Activated CD8-positive, alpha-beta memory T cell treated with anti-CD3 and anti-CD28 coated beads, Interleukin-2, amount 50 U/mL, for 4 hours (primary cell): ENCODE data around the gene ITPRID1.
"Not testable (repeated sequence)": the region's sequence is repeated elsewhere in the genome, so short reads cannot be mapped to it uniquely, and the experiment has no call there.

Experiments
- DNase-seq: peaks from one replicate; pipeline ENCODE4 v3.0.0-alpha.2; 2020

Gene ITPRID1

GRCh38 chr7:31513790-31514189 is at the start of gene ITPRID1:
TSS of gene ITPRID1 (plus strand) at chr7:31514090. CDS start at chr7:31553025, 38,935 bp downstream.
- no peak for DNase-seq

GRCh38 chr7:31464601-31465000 is 49.3 kb upstream of the ITPRID1 start:
- no peak for DNase-seq

- no peak for DNase-seq
Observed at GRCh38 chr7:31465285-31465684, 48.6 kb upstream of the ITPRID1 start.

DNA sequence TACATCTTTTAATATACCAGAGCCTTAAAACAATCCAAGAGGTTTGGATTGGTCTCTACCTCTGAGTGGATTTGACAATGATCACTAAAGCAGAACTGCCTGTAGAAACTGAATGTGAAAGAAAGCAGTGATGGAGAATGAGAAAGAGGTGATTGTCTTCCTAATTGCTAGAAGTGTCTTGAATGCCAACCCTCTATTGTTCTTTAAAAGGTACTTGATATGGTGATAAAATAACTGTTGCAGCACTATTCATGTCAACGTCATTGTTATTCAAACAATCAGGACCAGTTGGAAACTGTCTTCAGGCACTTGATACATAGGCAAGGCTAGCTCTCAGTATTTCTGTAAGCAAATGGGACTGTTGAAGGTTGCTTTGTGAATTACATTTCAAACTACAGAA is 47.9 kb upstream of the ITPRID1 start:
- DNase-seq, result no peak

- not testable (repeated sequence) for DNase-seq
Observed at GRCh38 chr7:31470883-31471282, 43.0 kb upstream of the ITPRID1 start.

GRCh38 chr7:31475368-31475767 is 38.5 kb upstream of the ITPRID1 start:
- DNase-seq, result no peak

- DNase-seq, result no peak
Observed at GRCh38 chr7:31476073-31476745, 37.7 kb upstream of the ITPRID1 start.

DNA sequence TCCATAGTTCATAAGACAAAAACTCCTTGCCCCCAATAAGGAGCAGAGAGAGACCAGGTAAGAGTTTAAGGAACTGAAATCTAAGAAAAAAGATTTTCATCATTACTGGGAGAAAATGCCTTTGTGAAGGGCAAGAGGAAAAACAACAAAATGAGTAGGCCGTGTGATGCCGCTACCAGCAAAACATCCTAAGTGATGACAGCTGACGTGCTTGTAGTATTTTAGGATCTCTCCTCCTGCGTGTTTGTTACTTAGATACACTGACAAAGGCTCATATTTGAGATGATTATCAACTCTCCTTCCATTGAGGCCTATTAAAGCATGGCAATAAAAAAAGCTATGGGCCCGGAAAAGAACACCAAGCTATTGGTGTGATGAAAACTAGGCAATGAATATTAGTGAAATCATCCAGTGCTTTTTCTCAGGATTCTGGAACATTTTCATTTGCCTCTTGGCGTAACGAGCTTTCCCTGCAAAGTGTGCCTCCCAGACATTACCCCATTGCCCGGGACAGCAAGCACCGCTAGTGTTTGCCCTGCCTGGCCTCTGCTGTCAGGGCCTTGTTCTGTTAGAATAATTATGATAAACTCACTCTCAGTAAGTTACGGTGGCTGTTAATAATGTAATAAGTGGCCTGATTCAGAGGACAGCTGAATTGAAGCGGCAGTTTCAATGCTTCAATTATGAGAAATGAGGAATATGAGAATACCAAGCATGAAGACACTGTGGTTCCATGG is 36.8 kb upstream of the ITPRID1 start:
- DNase-seq, result no peak

DNA sequence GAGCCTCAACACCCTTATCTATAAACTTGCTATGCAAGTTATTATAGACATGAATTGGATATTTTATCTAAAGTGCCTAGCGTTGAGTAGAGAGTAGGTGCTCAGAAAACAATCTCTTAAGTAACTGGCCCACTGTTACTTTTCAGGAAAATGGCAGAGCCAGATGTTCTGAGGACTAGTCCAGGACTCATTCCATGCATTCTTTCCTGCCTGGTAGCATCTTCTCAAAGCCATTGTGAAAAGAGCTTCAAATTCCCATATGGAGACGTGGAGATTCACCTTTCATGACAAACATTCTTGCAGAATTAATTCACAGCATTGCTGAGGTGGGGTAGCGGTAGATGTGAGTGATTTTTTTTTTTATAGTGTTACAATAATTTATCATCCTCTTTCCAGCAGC is 35.9 kb upstream of the ITPRID1 start:
- DNase-seq, result no peak

GRCh38 chr7:31478721-31479120 is 35.2 kb upstream of the ITPRID1 start:
- no peak for DNase-seq

GRCh38 chr7:31487071-31487470 is 26.8 kb upstream of the ITPRID1 start:
- no peak for DNase-seq

DNA sequence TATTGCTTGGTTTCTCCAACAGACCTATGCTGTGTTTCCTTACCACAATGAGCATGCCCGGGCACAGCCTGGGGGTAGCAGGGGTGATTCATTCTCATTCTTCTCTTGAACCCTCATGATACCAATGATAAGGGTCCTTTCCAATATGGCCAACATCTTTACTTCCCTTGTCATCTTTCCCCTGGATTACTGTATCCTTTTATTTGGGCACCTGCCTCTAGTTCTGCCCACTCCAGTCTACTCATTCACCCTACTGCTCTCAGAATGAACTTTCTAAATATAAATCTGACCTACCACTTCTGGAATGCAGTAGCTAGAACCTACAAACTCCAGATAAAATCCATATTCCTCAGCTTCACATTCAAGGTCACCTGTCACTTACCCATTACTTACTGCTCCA is 26.4 kb upstream of the ITPRID1 start:
- DNase-seq, result no peak

GRCh38 chr7:31488562-31489203 is 25.2 kb upstream of the ITPRID1 start:
- DNase-seq, result no peak

- DNase-seq, result no peak
Observed at GRCh38 chr7:31490796-31491314, 23.0 kb upstream of the ITPRID1 start.

DNA sequence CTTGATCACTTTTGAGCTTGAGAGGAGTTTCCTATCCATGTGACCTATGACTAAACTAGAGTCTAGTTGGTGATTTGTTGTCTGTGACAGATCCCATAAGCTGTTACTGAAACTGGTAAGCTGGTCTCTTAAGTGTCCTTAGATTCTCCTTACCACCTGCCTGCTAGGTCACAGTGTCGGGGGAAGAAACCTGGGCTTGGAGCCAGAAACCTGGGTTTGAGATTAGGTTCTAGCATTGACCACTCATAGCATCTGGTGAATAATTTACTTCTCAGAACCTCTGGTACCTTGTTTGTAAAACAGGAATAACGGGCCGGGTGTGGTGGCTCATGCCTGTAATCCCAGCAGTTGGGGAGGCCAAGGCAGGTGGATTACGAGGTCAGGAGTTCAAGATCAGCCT is 21.8 kb upstream of the ITPRID1 start:
- no peak for DNase-seq

GRCh38 chr7:31493714-31494181 is 20.1 kb upstream of the ITPRID1 start:
- DNase-seq, result no peak

DNA sequence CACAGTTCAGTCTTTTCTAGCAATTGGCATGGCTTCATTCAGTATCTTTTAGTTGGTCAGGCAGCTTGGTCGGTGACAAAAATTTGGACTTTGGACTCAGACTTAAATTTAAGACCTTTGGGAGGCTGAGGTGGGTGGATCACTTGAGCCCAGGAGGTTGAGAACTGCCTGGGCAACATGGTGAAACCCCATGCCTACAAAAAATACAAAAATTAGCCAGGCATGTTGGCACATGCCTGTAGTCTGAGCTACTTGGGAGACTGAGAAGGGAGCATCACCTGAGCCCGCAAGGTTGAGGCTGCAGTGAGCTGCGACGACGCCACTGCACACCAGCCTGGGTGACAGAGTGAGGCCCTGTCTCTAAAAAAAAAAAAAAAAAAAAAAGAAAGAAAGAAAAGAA is 19.5 kb upstream of the ITPRID1 start:
- DNase-seq, result no peak

GRCh38 chr7:31495653-31496052 is 18.2 kb upstream of the ITPRID1 start:
- no peak for DNase-seq

DNA sequence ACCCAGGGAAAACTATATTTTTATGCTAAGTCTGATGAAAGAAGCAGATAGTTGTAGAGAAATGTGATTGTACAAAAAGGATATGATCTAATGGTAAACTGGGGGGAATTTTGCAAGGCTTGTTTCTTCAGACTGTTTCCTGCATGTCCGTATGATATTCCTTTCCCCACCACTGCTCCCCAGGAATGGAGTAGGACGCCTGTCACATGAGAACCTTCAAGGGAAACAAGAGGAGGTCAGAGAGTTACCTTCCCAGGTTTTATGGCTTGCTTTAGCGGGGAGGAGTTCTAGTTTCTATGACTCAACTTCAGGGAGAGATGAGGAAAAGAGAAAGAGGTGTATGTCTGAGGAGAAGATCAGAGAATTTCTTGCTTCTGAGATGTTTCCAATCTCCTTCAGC is 16.4 kb upstream of the ITPRID1 start:
- no peak for DNase-seq

DNA sequence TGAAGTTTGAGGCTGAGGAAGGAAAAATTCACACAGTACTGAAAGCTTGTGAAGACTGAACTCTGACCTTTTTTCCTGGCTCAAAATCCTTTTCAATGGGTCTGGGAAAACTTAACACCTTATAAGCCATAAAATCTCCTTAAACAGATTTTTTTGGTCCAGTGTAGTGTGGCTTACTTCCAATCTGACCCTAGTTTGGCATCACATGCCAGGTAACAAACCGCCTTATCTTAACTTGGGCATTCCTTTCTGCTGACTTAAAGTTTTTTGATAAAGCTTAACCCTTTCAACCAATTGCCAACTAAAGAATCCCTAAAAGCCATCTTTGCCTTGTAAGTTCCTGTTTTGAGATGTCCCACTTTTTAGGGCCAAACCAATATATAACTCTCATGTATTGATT is 13.2 kb upstream of the ITPRID1 start:
- DNase-seq, result no peak

DNA sequence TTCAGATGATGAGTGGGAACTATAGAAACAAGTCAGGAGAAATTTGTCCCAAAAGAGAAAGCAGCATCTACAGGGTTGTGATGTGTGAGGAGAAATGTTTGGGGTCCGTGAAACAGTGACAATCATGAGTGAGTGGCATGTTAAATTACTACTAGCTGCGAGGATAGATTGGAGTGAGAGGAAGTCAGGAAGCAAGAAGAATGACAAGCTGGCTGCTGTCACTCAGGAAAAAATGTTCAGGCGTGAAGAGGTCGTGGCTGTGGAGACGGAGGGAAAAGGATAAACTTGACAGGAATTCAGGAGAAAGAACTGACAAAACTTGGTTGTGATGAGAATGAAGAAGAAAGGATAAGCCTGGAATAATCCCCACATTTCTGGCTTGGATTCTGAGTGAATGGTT is 5.1 kb upstream of the ITPRID1 start:
- no peak for DNase-seq

DNA sequence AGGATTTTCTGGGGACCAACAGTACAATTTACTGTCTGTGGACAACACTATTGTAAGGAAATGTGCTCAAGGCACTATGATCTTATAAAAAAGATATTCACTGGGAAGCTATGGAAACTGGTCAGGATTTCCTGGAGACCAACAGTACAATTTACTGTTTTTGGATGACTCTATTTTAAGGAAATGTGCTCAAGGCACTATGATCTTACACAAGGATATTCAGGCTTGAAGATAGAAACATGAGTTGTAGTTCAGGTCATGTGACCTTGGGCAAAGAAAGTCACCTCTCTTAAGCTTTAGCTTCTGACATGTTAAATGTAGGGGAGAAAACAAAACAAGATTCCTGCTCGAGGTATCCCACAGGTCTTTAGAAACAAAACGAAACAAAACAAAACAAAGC is 1.7 kb upstream of the ITPRID1 start:
- DNase-seq, result no peak

DNA sequence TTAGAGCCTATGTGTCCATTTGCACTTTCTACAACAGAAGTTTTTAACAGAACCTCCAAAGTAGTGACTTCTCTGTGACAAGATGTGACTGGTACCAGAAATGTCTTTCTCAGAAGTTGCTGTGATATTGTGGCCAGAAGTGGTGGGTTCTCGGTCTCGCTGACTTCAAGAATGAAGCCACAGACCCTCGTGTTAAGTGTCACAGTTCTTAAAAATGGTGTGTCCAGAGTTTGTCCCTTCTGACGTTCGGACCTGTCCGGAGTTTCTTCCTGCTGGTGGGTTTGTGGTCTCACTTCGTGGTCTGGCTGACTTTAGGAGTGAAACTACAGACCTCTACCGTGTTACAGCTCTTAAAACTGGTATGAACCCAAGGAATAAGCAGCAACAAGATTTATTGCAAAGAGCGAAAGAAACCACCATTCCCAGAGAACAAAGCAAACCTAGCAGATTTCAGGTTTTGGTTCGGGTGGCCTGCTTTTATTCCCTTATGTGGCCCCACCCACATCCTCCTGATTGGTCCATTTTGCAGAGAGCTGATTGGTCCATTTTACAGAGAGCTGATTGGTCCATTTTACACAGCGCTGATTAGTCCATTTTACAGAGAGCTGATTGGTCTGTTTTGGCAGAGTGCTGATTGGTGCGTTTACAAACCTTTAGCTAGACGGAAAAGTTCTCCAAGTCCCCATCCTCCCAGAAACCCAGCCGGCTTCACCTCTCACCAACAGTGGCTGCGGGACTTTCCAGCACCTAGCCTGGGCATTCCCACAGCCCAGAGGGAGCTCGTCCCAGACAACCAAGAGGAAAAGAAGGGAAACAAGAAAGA is 3.0 kb downstream of the ITPRID1 start:
- no peak for DNase-seq
